ENCODE results near the gene SLIT3. TPM values are rescaled to one million over a fixed set of nuclear protein-coding genes. Genes with fewer than 3 reads are reported as not detected.

SLIT3 gene
- total and polyA plus RNA-seq, 10 of the 15 experiments (the other 5 are each of a cell fraction or from before 2014, with no cell fraction given) = 0.05 TPM; not detected in 9

DNA sequence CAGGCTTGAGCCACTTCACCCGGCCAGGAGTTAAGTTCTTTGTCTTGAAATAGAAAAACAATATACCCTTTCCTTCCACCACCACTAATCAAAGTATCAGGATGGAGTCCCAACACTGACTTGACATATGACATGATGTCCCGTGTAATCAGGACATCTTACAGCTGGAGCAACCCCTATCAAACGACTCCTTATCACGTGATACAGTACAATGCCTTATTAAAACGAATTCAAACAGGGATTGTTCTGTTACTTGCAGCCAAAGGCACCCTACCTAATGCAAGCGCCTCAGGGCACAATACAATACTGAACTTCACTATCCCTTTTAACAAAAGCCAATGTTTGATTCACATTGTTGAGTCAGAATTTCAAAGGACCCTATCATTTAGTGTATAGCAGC lies 261.3 kb downstream of the SLIT3 start:
- ATAC-seq = no peak
- BruUV-seq (replicated peaks) = no TSS peak
- RAD21 ChIA-PET (ENCODE audit: unreplicated experiment) = no interaction called here
- SMC1A ChIA-PET (ENCODE audit: uncharacterized antibody, unreplicated experiment) = no interaction called here
- POLR2A ChIA-PET = interaction anchor here (0.6 kb wide), 1 partner anchor 313 kb away, joined by 7 read pairs; no protein-coding TSS in a partner anchor
- in situ Hi-C loops (cut with MboI) (no loop called here), intact Hi-C loops (cut with micrococcal nuclease; ENCODE audit: unreplicated experiment) (no loop called here)
- TF ChIP-seq, protein P1, sequence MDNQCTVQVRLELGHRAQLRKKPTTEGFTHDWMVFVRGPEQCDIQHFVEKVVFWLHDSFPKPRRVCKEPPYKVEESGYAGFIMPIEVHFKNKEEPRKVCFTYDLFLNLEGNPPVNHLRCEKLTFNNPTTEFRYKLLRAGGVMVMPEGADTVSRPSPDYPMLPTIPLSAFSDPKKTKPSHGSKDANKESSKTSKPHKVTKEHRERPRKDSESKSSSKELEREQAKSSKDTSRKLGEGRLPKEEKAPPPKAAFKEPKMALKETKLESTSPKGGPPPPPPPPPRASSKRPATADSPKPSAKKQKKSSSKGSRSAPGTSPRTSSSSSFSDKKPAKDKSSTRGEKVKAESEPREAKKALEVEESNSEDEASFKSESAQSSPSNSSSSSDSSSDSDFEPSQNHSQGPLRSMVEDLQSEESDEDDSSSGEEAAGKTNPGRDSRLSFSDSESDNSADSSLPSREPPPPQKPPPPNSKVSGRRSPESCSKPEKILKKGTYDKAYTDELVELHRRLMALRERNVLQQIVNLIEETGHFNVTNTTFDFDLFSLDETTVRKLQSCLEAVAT (IDR thresholded peaks at IDR 0.05) = no peak
- no peak for TF ChIP-seq CEBPB (IDR thresholded peaks at IDR 0.05; ENCODE audit: borderline replicate concordance in 1 of 2, low read depth in 2 of 2, low read length in 2 of 2)
- TF ChIP-seq, protein P2, sequence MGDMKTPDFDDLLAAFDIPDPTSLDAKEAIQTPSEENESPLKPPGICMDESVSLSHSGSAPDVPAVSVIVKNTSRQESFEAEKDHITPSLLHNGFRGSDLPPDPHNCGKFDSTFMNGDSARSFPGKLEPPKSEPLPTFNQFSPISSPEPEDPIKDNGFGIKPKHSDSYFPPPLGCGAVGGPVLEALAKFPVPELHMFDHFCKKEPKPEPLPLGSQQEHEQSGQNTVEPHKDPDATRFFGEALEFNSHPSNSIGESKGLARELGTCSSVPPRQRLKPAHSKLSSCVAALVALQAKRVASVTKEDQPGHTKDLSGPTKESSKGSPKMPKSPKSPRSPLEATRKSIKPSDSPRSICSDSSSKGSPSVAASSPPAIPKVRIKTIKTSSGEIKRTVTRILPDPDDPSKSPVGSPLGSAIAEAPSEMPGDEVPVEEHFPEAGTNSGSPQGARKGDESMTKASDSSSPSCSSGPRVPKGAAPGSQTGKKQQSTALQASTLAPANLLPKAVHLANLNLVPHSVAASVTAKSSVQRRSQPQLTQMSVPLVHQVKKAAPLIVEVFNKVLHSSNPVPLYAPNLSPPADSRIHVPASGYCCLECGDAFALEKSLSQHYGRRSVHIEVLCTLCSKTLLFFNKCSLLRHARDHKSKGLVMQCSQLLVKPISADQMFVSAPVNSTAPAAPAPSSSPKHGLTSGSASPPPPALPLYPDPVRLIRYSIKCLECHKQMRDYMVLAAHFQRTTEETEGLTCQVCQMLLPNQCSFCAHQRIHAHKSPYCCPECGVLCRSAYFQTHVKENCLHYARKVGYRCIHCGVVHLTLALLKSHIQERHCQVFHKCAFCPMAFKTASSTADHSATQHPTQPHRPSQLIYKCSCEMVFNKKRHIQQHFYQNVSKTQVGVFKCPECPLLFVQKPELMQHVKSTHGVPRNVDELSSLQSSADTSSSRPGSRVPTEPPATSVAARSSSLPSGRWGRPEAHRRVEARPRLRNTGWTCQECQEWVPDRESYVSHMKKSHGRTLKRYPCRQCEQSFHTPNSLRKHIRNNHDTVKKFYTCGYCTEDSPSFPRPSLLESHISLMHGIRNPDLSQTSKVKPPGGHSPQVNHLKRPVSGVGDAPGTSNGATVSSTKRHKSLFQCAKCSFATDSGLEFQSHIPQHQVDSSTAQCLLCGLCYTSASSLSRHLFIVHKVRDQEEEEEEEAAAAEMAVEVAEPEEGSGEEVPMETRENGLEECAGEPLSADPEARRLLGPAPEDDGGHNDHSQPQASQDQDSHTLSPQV (IDR thresholded peaks at IDR 0.05) = no peak
- no peak for TF ChIP-seq FOS (IDR thresholded peaks at IDR 0.05; ENCODE audit: borderline replicate concordance, extremely low read depth, insufficient read length)
- DNase-seq (ENCODE audit: low read depth, low spot score) = no peak
- no peak overlapping the region for H3K27ac ChIP-seq (ENCODE audit: control insufficient read depth, insufficient read depth)
- no peak overlapping the region for H2AFZ ChIP-seq (ENCODE audit: control insufficient read depth, low read depth, low read length)
- H3K9ac ChIP-seq (ENCODE audit: control insufficient read depth, insufficient read depth, low read length) = no peak overlapping the region
- no peaks in the 10 kb centered on the region for H3K4me1 ChIP-seq (ENCODE audit: control insufficient read depth, insufficient read depth, low read length)
- no peaks in the 10 kb centered on the region for H3K79me2 ChIP-seq (ENCODE audit: control insufficient read depth, insufficient read depth, low read length)
- no peak overlapping the region for H3K4me3 ChIP-seq
- H3K36me3 ChIP-seq (ENCODE audit: control insufficient read depth in 2 of 2, insufficient read depth in 2 of 2, low read length in 1 of 2) = no peaks in the 10 kb centered on the region
- H3K4me2 ChIP-seq (ENCODE audit: control insufficient read depth, insufficient read depth) = no peak overlapping the region
- H3K9me3 ChIP-seq (replicated peaks; ENCODE audit: control insufficient read depth, insufficient read depth, low read length) = no peaks in the 10 kb centered on the region
- CTCF ChIA-PET = no interaction called here
- no peak for FAIRE-seq
- no peaks in the 10 kb centered on the region for H4K20me1 ChIP-seq (ENCODE audit: control insufficient read depth, insufficient read depth)
- WGBS (ENCODE audit: insufficient coverage, insufficient replicate concordance, low lambda C conversion rate, missing lambda C conversion rate) = 19% methylated on average over 6 of the region's 6 CpGs
- H3K27me3 ChIP-seq (replicated peaks in 1 of 2; ENCODE audit: control insufficient read depth in 2 of 2, insufficient read depth in 2 of 2, low read length in 1 of 2) = no peaks in the 10 kb centered on the region; a peak in 2 of 4 replicates
